ENCODE data around the gene COL4A2. TPM values are rescaled to one million over a fixed set of nuclear protein-coding genes. Genes with fewer than 3 reads are reported as not detected.

COL4A2 gene
- total RNA-seq, 1 donor from 2014 or later, result 126 TPM

DNA sequence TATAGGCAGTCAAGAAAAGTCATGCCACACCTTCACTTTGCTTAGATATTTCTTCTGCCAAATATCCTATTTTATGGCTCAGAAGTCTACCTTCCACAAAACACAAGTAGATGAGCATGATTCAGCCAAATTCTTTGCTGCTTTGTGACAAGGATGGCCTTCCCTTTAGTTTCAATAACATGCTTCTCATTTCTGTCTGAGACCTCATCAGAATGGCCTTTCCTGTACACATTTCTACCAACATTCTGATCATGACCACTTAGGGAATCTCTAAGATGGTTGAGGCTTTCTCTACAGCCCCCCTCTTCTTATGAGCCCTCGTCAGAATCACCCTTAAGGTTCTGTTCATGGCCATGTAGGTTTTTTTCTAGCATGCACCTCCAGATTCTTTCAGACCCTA, 96.2 kb downstream of the COL4A2 start:
- DNase-seq (no peak), ATAC-seq (no peak)
- intact Hi-C loops (cut with micrococcal nuclease), result no loop called here

DNA sequence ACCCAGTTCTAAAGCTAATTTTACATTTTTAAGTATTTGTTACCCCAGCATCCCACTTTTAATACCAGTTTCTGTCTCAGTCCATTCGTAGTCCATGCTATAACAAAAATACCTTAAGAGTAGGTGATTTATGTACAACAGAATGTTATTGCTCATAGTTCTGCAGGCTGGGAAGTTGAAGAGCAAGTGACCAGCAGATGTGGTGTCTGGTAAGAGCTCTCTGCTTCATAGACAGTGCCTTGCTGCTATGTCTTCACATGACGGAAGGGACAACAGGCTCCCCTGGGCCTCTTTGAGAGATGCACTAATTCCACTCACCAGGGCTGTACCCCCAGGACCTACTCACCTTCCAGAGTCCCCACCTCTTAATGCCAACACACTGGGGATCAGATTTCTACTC, 96.6 kb downstream of the COL4A2 start:
- ATAC-seq, result no peak
- intact Hi-C loops (cut with micrococcal nuclease), result no loop called here

GRCh38 chr13:110404321-110404720, 97.2 kb downstream of the COL4A2 start:
- intact Hi-C loops (cut with micrococcal nuclease), result no loop called here
- ATAC-seq, result no peak

More for the DNA sequence above, 96.6 kb downstream of the COL4A2 start:
- DNase-seq, result no peak

DNA sequence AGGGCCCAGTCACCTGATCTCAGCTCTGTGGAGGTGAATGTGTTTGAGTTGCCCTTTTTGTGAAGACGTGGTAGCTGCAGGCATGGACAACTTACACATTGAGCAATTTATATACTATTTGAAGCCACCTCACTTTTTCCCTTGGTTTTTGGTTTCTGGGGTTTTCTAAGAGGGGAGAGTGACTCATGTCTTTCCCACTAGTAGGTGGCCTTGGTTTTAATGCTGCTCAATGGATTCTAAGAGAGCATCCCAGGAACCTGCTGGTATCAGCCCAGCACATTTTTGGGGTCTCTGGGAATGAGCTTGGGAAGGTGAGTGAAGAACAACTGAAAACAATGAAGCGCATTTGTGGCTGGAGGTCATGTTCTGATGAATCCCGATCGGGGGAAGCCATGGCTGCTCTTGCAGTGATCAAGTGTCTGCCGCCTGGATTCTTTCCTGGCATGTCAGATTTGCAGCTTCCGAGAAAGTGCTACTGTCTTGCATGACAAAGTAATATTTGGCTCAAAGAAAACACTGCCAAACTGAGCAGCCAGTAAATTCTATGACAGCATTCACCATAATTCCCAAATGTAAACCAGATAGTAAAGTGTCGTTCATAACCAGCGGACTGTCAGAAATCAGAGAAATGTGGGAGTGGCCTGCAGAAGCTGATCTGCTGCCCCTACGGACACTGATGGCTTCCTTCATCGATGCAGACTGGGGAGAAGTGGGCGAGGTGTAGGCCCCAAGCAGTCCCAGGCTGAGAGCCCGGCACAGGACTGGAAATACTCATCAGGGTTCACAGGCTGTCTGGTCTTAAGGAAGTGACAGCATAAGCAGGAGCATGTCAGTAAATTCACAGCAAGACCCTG, 98.7 kb downstream of the COL4A2 start:
- intact Hi-C loops (cut with micrococcal nuclease), result no loop called here

More at GRCh38 chr13:110404321-110404720, 97.2 kb downstream of the COL4A2 start:
- DNase-seq, result no peak

GRCh38 chr13:110407021-110407420, 99.9 kb downstream of the COL4A2 start:
- ATAC-seq (no peak), DNase-seq (no peak)
- intact Hi-C loops (cut with micrococcal nuclease), result no loop called here

More for the DNA sequence above, 98.7 kb downstream of the COL4A2 start:
- no peak for ATAC-seq
- DNase-seq, result no peak

- intact Hi-C loops (cut with micrococcal nuclease), result no loop called here
- ATAC-seq (no peak), DNase-seq (no peak)
These were observed 100.4 kb downstream of the COL4A2 start for GRCh38 chr13:110407531-110407930.

GRCh38 chr13:110408286-110408685, 101.2 kb downstream of the COL4A2 start:
- ATAC-seq, result no peak
- DNase-seq, result no peak
- intact Hi-C loops (cut with micrococcal nuclease), result no loop called here

- no peak for DNase-seq
- ATAC-seq, result peak; percentile 5
- intact Hi-C loops (cut with micrococcal nuclease), result no loop called here
These were observed 102.5 kb downstream of the COL4A2 start for GRCh38 chr13:110409581-110409992.

GRCh38 chr13:110410000-110410399, 102.9 kb downstream of the COL4A2 start:
- intact Hi-C loops (cut with micrococcal nuclease), result loop anchor here (10.0 kb wide), 2 partner anchors 105 to 175 kb away; partner anchors contain the start of genes COL4A1 and COL4A2
- no peak for ATAC-seq

GRCh38 chr13:110410936-110411687, 104.0 kb downstream of the COL4A2 start:
- ATAC-seq (no peak), DNase-seq (no peak)
- intact Hi-C loops (cut with micrococcal nuclease), result loop anchor here (10.0 kb wide), 2 partner anchors 106 to 176 kb away; partner anchors contain the start of genes COL4A1 and COL4A2

More at GRCh38 chr13:110410000-110410399, 102.9 kb downstream of the COL4A2 start:
- DNase-seq, result no peak

GRCh38 chr13:110411688-110412059, 104.6 kb downstream of the COL4A2 start:
- intact Hi-C loops (cut with micrococcal nuclease), result loop anchor here (10.0 kb wide), 2 partner anchors 107 to 177 kb away; partner anchors contain the start of genes COL4A1 and COL4A2
- ATAC-seq, result no peak

GRCh38 chr13:110412132-110412914, 105.2 kb downstream of the COL4A2 start:
- DNase-seq, result peak; percentile 88
- intact Hi-C loops (cut with micrococcal nuclease), result loop anchor here (10.0 kb wide), 2 partner anchors 108 to 178 kb away; partner anchors contain the start of genes COL4A1 and COL4A2

More at GRCh38 chr13:110411688-110412059, 104.6 kb downstream of the COL4A2 start:
- DNase-seq, result no peak

GRCh38 chr13:110413016-110413675, 106.1 kb downstream of the COL4A2 start:
- intact Hi-C loops (cut with micrococcal nuclease), result loop anchor here (10.0 kb wide), 2 partner anchors 108 to 178 kb away; partner anchors contain the start of genes COL4A1 and COL4A2
- ATAC-seq, result no peak
- DNase-seq, result no peak

More at GRCh38 chr13:110412132-110412914, 105.2 kb downstream of the COL4A2 start:
- peak; percentile 78 for ATAC-seq

DNA sequence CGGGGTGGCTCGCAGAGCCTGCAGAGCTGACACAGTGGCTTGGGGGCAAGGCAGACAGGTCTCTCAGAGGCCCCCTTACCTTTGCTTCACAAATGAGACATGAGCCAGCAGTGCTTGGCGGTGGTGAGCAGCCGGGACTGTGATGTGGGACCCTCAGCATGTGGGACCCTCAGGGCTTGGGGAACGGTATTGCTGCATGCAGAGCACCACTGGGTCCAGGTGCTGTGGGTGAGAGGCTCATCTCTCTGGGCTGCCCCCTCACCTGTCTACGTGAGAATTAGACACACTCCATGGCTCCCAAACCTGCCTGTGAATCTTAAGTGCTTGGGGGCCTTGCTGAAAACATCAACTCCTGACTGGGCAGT, 106.6 kb downstream of the COL4A2 start:
- DNase-seq, result no peak
- ATAC-seq, result no peak
- intact Hi-C loops (cut with micrococcal nuclease), result loop anchor here (10.0 kb wide), 2 partner anchors 109 to 179 kb away; partner anchors contain the start of genes COL4A1 and COL4A2

GRCh38 chr13:110414283-110414682, 107.2 kb downstream of the COL4A2 start:
- ATAC-seq (no peak), DNase-seq (no peak)
- intact Hi-C loops (cut with micrococcal nuclease), result loop anchor here (10.0 kb wide), 2 partner anchors 109 to 179 kb away; partner anchors contain the start of genes COL4A1 and COL4A2

DNA sequence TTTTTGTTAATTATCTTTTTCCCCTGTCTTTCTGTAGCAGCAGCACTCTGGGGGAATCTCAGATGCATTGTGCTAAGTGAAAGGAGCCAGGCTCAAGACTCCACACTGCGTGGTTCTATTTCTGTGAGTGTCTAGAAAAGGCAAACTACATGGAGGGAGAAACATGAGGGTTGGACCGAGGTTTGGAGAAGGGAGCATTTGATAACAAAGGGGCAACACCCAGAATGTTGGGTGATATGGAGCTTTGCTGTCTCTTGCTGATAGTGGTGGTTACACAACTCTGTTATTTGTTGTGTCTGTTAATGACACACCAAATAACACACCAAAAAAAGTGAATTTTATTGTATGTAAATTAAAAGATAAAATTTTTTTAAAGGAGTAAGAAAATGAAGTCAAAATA, 107.8 kb downstream of the COL4A2 start:
- DNase-seq, result no peak
- no peak for ATAC-seq
- intact Hi-C loops (cut with micrococcal nuclease), result loop anchor here (10.0 kb wide), 2 partner anchors 110 to 180 kb away; partner anchors contain the start of genes COL4A1 and COL4A2

DNA sequence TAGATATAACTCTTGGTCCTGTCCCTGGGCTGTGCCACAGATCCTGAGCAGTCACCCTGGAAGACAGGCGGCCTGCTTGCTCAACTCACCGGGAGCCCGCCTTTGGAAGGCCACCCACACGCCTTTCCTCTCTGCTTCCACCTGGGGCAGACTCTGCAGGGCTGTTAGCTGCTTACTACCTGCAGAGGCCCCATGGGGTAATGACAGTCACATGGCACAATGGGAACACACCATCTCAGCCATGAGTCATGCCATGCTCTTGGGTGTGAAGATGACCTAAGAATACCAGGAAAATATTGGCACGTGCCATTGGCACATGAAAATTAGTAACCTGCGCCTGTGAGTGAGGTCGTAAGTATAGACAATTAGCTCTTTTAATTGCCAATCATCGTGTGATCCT, 108.6 kb downstream of the COL4A2 start:
- DNase-seq (no peak), ATAC-seq (peak; percentile 34)
- intact Hi-C loops (cut with micrococcal nuclease), result loop anchor here (10.0 kb wide), 2 partner anchors 111 to 181 kb away; partner anchors contain the start of genes COL4A1 and COL4A2

Measured in left ventricle myocardium superior (tissue), 1 donor.